Testis (tissue), 2 donors: ENCODE results near the gene ARHGDIA.

Experiments
- POLR2A ChIP-seq: fragments of 450-650 bp; IDR thresholded peaks from one replicate; pipeline ENCODE4 v1.6.1; 2017; ENCODE audit warnings: antibody characterized with exemption, mild to moderate bottlenecking, moderate library complexity
- TF ChIP-seq, protein P1 (sequence below), 3 experiments: fragments of 450-650 bp in 2 of 3; fragments of 200-600 bp in 1 of 3; sonication (generic) in 1 of 3; IDR thresholded peaks; one replicate each; pipeline ENCODE4 v1.5.1; 2016 to 2019; ENCODE audit warnings: antibody characterized with exemption in 3 of 3, mild to moderate bottlenecking in 2 of 3, moderate library complexity in 1 of 3

DNA sequence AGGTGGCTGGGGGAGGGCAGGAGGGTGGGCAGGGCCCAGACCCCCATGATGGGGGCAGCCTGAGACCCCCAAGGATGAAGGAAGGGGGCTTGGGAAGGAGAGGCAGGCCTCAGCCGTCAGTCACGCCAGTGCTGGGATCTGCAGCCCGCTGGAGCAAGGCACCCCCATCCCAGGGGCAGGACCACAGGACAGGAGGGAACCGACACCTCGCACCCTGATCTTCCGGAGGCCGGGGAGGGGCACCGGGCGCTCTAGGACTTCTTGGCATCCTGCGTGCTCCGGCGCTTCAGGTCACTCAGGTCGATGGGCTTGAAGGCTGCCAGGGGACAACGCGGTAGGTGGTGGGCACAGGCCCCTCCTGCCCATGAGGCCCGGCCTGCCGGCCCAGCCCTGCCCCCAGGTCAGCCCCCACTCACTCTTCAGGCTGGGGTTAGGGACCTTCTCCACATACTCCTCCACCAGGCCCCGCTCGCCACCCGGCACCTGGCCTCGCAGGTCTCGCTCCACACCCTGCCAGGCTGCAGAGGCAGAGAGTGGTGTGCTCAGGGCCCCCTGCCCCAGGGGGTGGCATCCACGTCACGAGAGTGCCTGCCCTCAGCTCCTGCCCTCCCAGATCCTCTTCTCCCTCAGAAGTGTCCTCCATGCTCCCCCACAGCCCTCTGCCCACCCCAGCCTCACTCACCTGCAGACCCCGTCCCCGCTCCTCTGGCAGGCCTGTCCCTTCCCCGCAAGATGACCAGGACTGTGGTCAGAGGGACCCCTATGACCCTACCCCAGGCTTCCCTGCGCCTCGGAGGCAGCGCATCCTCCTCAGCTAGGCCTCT is 47.9 kb downstream of the ARHGDIA start:
- TF ChIP-seq, protein P1, sequence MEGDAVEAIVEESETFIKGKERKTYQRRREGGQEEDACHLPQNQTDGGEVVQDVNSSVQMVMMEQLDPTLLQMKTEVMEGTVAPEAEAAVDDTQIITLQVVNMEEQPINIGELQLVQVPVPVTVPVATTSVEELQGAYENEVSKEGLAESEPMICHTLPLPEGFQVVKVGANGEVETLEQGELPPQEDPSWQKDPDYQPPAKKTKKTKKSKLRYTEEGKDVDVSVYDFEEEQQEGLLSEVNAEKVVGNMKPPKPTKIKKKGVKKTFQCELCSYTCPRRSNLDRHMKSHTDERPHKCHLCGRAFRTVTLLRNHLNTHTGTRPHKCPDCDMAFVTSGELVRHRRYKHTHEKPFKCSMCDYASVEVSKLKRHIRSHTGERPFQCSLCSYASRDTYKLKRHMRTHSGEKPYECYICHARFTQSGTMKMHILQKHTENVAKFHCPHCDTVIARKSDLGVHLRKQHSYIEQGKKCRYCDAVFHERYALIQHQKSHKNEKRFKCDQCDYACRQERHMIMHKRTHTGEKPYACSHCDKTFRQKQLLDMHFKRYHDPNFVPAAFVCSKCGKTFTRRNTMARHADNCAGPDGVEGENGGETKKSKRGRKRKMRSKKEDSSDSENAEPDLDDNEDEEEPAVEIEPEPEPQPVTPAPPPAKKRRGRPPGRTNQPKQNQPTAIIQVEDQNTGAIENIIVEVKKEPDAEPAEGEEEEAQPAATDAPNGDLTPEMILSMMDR (IDR thresholded peaks at IDR 0.05) = no peak
- TF ChIP-seq POLR2A = no peak
